PFSK-1 (cell line): Measurements from ENCODE around the gene FAM186B.

ENCODE experiments used
- FOXP2 ChIP-seq: optimal IDR thresholded peaks from 2 replicates; pipeline ENCODE3; 2011; ENCODE audit warnings: borderline replicate concordance, control low read depth, inconsistent platforms; ENCODE audit not compliant: insufficient read depth; ENCODE audit errors: extremely low read length, extremely low read depth
- POLR2AphosphoS5 ChIP-seq: IDR thresholded peaks from 2 replicates; pipeline ENCODE4 v1.6.1; 2012; ENCODE audit warnings: low read depth, mild to moderate bottlenecking, control low read depth, low read length, moderate library complexity
- REST ChIP-seq, 2 experiments: IDR thresholded peaks; 2 replicates each; pipeline versions ENCODE4 v1.6.1 to v1.8.0; 2011 to 2012; ENCODE audit warnings: low read depth in 2 of 2, low read length in 2 of 2, control low read depth in 1 of 2, inconsistent platforms in 1 of 2, mild to moderate bottlenecking in 1 of 2, moderate library complexity in 1 of 2; ENCODE audit not compliant: insufficient read depth in 1 of 2
- SIN3A ChIP-seq: IDR thresholded peaks from 2 replicates; pipeline ENCODE4 v1.6.1; 2012; ENCODE audit warnings: mild to moderate bottlenecking, low read length, moderate library complexity, borderline replicate concordance; ENCODE audit not compliant: insufficient read depth
- TAF1 ChIP-seq: IDR thresholded peaks from 2 replicates; pipeline ENCODE4 v1.6.1; 2012; ENCODE audit warnings: low read length, control low read depth, borderline replicate concordance; ENCODE audit not compliant: insufficient read depth

Gene FAM186B

GRCh38 chr12:49552425-49552824 lies 53.0 kb downstream of the FAM186B start:
- no peak for TF ChIP-seq POLR2AphosphoS5
- no peak for TF ChIP-seq FOXP2
- TF ChIP-seq REST (IDR thresholded peaks at IDR 0.05; ENCODE audit: insufficient read depth in 1 of 2, low read depth in 2 of 2, low read length in 2 of 2) = no peak
- TF ChIP-seq TAF1 = no peak
- TF ChIP-seq SIN3A = no peak

- TF ChIP-seq REST (IDR thresholded peaks at IDR 0.05; ENCODE audit: insufficient read depth in 1 of 2, low read depth in 2 of 2, low read length in 2 of 2) (no peak), POLR2AphosphoS5 (no peak), TAF1 (no peak), SIN3A (no peak), FOXP2 (no peak)
Measured at GRCh38 chr12:49552014-49552413, 53.4 kb downstream of the FAM186B start.

- TF ChIP-seq POLR2AphosphoS5 = no peak
- TF ChIP-seq SIN3A = no peak
- no peak for TF ChIP-seq FOXP2
- no peak for TF ChIP-seq TAF1
- no peak for TF ChIP-seq REST (IDR thresholded peaks at IDR 0.05; ENCODE audit: insufficient read depth in 1 of 2, low read depth in 2 of 2, low read length in 2 of 2)
Measured at GRCh38 chr12:49550693-49551252, 54.7 kb downstream of the FAM186B start.

GRCh38 chr12:49549735-49550692 lies 55.4 kb downstream of the FAM186B start:
- no peak for TF ChIP-seq SIN3A

- TF ChIP-seq FOXP2 (no peak), POLR2AphosphoS5 (no peak), REST (IDR thresholded peaks at IDR 0.05; ENCODE audit: insufficient read depth in 1 of 2, low read depth in 2 of 2, low read length in 2 of 2) (no peak), SIN3A (no peak), TAF1 (no peak)
Measured at GRCh38 chr12:49548822-49549648, 56.4 kb downstream of the FAM186B start.
